NB4 (cell line): ENCODE results near the gene MUSTN1.

Experiments
- MYC ChIP-seq: IDR thresholded peaks from 2 replicates; pipeline ENCODE4 v1.6.1; 2011; ENCODE audit warnings: low read depth, low read length
- POLR2A ChIP-seq: IDR thresholded peaks from 2 replicates; pipeline ENCODE4 v1.6.1; 2011; ENCODE audit warnings: mild to moderate bottlenecking; ENCODE audit not compliant: insufficient read length; ENCODE audit errors: extremely low read depth
- TF ChIP-seq, protein P1 (sequence below): IDR thresholded peaks from one replicate; pipeline ENCODE4 v1.5.1; 2012; ENCODE audit warnings: low read depth, low read length
- TF ChIP-seq, protein P2 (sequence below): IDR thresholded peaks from 2 replicates; pipeline ENCODE4 v1.6.1; 2011; ENCODE audit warnings: low read depth, low read length

DNA sequence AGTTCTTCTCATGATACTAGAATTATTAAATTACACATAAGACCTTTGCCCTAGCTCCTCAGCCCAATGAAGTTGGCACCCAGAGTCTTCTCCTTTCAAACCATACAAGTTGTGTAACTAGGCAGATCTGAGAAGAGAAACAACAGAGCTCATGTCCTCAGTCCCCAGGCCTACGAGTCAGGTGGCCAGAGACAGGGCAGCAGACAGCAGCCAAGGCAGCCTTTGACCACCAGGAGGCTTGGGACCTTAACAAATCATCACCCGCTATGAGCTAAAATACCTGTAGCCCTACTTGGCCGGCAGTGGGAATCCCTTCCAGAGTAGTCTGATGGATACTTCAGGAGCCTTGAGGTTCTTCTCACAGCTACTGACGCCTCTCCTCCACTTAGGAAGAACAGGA is 44.3 kb upstream of the MUSTN1 start:
- TF ChIP-seq, protein P1, sequence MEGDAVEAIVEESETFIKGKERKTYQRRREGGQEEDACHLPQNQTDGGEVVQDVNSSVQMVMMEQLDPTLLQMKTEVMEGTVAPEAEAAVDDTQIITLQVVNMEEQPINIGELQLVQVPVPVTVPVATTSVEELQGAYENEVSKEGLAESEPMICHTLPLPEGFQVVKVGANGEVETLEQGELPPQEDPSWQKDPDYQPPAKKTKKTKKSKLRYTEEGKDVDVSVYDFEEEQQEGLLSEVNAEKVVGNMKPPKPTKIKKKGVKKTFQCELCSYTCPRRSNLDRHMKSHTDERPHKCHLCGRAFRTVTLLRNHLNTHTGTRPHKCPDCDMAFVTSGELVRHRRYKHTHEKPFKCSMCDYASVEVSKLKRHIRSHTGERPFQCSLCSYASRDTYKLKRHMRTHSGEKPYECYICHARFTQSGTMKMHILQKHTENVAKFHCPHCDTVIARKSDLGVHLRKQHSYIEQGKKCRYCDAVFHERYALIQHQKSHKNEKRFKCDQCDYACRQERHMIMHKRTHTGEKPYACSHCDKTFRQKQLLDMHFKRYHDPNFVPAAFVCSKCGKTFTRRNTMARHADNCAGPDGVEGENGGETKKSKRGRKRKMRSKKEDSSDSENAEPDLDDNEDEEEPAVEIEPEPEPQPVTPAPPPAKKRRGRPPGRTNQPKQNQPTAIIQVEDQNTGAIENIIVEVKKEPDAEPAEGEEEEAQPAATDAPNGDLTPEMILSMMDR: peak; percentile 5
- no peak for TF ChIP-seq POLR2A
- TF ChIP-seq, protein P2, sequence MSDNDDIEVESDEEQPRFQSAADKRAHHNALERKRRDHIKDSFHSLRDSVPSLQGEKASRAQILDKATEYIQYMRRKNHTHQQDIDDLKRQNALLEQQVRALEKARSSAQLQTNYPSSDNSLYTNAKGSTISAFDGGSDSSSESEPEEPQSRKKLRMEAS: no peak
- no peak for TF ChIP-seq MYC
